NCI-H1092 (cell line): ENCODE results near the gene TCHHL1.

Source experiments
- DNase-seq: peaks from one replicate; lab custom pipeline; 2025; lab: John Stamatoyannopoulos, UW

Gene TCHHL1

DNA sequence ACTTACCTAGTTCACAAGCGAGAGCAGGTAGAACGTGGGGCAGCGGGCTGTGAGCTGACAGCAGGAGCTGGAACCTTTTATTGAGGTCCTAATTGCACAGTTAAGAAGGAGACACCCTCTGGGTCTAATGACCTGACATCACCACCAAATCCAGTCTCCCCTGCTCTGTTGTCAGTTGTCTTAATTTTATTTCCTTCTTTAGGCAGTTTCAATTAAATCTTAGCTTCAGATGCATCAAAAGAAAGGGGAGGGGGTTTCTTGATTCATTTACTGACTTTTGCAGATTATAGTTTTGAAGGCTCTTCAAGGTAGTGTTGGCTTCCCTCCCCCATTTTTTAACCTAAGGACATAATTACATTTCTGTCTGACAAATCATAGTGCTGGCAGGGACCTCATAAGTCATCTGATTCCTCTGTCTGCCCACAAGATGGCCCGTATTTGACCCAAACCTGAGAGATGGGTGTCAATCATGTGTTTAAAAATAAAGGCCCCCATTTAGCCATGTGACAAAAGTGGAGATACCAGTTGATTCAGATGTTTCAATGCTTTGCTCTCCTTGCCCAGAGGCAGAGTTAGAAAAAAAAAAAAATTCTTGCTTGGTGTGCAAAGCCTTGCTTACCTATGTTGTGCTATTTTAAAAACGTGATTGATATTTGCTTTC lies at the start of gene TCHHL1:
TSS of gene TCHHL1 (minus strand) at position 51 of the 661 bp plus-strand sequence. CDS start 921 bp downstream, outside the sequence.
- DNase-seq, result no peak

DNA sequence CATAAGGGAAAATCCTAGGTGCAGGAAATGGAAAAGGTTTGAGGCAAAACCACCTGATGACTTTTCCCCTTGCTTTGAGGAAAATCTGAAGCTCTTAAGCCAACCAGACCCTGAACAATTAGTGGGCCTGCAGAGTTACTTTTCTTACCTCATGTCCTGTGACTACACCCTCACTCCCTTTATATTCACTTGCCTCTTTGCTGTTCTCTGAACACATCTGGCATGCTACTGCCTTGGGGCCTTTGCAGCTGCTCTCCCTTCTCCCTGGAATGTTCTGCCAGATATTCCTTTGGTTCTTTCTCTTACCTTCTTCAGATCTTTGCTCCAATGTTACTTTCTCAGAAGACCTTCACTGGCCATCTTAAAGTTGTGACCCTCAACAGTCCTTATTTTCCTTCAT lies 48.4 kb upstream of the TCHHL1 start:
- DNase-seq, result no peak

DNA sequence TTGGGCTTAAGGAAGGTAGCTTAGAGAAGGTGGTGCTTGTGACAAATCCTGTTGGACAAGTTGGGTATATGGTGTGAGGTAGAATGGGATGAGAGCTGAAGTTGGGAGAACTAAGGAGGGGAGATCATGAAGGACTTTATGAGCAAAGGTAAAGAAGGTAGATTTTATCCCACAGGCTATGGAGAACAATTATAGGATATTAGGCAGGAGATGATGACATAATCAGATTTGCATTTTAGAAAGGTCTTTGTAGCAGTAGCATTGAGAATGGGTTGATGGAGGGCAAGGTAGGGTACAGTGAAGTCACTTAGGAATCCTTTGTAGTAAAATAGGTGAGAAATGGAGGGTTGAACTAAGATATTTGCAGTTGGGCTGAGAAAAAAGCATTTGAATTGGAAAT lies 41.3 kb upstream of the TCHHL1 start:
- no peak for DNase-seq

DNA sequence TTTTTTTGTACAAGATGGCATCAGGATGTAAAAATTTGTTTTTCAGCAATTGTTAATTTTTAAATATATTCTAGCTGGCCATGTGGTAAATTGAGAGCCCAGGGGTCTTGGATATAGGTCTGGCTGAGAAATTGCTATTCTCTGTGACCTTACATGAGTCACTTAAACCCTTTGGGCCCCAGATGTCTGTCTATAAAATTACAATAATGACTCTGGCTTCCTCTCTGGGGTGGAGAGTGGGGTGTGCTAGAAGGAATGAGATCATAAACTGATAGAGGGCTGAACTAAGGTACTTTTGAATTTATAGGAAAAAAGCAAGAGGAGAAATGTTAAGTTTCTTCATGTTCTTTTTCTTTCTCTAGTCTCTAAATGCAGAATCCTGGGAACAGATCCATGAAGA lies 38.8 kb upstream of the TCHHL1 start:
- no peak for DNase-seq

DNA sequence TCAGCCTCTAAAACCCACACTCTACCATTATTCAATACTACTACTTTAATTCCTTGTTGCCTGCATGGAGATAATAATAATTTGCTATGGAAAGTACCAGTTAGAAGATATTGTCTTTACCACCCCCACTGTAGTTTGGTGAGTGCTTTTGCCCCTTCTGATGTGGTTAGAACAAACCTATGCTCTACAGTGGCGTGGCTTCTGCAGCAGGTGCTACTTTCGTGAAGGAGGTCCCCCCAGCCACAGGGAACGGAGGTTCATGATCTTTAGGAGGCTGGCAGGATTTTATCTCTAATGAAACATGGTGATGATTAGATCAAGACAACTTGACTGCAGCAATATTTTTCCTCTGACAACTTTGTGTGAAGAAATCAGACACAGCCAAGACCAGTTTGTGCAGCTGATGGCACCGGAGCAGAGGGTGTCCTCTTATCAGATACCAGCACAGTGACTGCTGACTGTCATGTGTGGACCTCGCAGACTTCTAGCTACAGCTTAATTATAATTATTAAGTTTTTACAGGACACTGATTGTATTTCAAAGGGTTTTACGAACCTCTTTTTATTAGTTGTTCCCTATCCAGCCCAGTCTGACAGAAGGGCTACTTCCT lies 37.1 kb upstream of the TCHHL1 start:
- DNase-seq, result no peak

DNA sequence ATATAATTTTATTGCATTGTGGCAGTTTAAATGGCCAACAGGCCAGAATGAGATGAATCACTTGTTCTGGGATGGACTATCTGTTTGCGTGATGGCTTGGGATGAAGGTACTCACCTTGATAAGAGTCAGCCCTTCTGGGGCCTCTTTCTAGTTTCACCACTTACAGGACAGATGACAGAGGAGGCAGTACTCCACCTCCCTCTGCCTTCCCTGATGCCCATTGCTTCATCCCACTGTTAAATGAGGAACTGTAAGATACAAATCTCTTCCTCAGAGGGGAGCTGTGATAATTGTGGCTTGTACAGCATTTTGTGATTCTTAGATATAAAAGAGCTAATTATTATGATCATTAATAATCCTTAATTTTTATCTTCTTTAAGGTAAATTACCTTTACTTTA lies 30.1 kb upstream of the TCHHL1 start:
- no peak for DNase-seq

DNA sequence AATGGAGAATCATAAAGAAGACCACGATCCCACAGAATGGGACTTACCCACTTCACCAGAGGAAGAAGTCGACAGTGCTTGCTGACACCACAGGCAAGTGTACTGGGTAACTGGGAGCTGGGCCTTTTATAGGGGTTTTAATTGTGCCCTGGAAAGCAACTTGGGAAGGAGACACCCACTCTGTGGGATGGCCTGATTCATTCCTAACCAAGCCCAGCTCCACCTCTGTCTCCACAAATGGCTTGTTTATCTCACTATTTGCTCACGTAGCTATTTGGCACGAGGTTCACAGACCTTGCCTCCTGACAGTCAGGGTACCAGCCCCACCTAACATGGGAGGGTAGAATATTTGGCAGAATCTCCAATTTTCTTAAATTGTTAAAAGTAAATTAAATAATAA lies 26.5 kb upstream of the TCHHL1 start, which contains the start of gene TCHH:
TSS of gene TCHH (minus strand) at position 101 of the 400 bp plus-strand sequence. CDS start 1,364 bp downstream, outside the sequence.
- no peak for DNase-seq

DNA sequence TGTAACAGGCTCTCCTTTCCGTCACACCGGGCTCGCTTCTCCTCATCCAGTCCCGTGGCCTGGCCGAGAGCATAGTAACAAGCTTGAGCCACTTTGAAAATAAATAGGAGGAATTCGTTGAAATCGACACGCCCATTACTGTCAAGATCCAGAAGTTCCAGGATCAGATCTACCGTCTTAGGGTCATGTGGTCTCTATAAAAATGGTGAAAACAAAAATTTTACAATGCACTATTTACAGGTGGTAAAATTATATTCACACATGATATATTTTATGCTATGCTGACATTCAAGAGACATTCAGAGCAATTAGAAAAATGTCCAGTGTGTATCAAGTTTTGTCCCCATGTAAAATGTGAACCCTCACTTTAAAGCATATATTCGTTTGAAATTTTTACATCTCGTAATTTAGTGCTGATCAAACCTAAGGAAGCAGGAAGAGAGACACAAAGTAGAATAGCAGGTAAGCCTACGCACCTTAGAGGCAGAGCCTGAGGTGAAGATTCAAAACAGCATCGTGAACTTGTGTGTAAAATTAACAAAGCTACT lies 24.1 kb upstream of the TCHHL1 start:
- no peak for DNase-seq

DNA sequence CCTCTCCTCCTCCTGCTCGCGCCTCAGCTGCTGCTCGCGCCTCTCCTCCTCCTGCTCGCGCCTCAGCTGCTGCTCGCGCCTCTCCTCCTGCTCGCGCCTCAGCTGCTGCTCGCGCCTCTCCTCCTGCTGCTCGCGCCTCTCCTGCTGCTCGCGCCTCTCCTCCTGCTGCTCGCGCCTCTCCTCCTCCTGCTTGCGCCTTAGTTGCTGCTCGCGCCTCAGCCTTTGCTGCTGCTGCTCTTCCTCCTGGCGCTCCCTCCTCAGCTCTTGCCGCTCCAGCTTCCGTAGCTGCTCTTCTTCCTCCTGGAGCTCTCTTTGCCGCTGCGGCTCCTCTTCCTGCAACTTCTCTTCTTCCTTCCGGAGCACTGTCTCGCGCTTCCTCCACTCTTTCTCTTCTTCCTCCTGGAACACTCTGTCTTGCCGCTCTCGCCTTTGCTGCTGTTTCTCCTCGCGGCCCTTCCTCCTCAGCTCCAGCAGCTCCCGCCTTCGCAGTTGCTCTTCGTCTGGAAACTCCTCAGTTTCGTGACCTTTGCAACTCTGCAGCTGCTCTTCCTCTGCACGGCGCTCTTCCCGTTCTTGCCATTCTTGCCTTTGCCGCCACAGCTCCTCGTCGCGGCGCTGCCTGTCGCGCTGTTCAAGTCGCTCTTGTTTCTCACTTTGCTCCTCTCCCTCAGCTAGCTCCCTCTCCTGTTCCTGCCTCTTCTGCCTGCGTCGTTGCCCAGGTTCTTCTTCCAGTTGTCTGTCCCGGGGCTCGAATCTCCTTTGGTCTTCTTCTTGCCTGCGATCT lies 23.4 kb upstream of the TCHHL1 start:
- DNase-seq, result no peak

DNA sequence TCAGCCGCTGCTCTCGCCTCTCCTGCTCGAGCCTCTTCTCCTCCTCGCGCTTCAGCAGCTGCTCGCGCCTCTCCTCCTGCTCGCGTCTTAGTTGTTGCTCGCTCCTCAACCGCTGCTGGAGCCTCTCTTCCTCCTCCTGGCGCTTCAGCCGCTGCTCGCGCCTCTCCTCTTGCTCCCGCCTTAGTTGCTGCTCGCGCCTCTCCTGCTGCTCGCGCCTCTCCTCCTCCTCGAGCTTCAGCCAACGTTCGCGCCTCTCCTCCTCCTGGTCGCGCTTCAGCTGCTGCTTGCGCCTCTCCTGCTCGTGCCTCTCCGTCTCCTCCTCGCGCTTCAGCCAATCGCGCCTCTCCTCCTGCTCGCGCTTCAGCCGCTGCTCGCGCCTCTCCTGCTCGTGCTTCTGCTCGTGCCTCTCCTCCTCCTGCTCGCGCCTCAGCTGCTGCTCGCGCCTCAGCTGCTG lies 22.7 kb upstream of the TCHHL1 start:
- peak; percentile 12 for DNase-seq

DNA sequence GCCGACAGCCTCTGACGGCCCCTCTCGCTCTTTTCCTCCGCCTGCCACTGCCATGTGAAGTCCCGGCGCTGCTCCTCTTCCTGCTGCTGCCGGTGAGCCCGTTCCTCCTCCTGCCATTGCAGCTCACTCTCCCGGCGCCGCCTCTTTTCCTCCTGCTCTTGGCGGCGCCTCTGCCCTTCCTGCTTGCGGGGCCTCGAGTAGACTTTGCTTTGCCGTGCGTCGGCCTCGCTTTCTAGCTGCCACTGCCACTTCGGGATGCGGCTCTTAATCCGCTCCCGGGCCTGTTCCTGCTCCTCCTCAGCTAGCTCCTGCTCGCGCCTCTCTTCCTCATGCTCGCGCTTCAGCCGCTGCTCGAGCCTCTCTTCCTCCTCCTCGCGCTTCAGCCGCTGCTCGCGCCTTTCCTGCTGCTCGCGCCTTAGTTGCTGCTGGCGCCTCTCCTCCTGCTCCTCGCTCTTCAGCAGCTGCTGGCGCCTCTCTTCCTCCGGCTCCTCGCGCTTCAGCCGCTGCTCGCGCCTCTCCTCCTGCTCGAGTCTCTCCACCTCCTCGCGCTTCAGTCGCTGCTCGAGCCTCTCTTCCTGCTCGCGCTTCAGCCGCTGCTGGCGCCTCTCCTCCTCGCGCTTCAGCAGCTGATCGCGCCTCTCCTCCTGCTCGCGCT lies 22.1 kb upstream of the TCHHL1 start:
- peak; percentile 12 for DNase-seq

DNA sequence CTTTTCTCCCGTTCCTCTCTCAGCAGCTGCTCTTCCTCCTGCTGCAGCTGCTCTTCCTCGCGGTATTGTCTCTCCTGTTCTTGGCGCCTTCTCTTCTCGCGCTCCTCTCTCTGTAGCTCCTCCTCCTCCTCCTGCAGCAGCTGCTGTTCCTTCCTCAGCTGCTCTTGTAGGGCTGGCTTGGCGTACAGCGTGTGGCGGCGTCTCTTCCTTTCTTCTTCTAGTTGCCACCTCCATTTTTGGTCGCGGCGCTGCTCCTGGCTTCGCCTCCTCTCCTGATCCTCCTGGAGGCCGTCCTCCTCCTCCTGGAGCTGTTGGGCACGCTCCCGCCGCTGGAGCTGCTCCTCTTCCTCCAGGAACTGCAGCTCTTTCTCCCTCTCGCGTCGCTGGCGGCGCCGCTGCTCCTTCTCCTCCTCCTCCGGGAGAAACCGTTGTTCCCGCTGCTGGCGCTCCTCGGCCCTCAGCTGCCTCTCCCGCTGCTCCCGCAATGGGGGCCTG lies 21.5 kb upstream of the TCHHL1 start:
- no peak for DNase-seq

DNA sequence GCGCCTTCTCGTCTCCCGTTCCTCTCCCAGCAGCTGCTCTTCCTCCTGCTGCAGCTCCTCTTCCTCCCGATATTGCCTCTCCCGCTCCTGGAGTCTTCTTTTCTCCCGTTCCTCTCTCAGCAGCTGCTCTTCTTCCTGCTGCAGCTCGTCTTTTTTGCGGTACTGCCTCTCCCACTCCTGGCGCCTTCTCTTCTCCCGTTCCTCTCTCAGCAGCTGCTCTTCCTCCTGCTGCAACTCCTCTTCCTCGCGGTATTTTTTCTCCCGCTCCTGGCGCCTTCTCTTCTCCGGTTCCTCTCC lies 21.1 kb upstream of the TCHHL1 start:
- no peak for DNase-seq

DNA sequence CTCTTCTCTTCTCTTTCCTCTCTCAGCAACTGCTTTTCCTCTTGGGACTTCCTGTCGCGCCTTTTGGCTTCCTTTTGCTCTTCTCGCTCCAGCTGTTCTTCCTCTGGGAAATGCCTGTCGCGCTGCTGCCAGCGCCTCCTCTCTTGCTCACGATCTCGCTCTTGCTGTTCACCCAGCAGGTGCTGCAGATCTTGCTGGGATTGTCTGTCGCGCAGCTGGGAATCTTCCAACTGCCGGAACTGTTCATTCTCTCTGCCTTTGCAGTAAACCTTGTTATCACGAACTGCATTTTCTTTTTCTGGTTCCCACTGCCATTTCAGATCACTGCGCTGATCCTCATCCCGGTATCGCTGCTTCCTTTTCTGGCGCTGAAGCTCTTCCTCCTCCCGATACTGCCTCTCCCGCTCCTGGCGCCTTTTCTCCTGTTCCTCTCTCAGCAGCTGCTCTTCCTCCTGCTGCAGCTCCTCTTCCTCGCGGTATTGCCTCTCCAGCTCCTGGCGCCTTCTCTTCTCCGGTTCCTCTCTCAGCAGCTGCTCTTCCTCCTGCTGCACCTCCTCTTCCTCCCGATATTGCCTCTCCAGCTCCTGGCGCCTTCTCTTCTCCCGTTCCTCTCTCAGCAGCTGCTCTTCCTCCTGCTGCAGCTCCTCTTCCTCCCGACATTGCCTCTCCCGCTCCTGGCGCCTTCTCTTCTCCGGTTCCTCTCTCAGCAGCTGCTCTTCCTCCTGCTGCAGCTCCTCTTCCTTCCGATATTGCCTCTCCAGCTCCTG lies 20.6 kb upstream of the TCHHL1 start:
- DNase-seq, result no peak

DNA sequence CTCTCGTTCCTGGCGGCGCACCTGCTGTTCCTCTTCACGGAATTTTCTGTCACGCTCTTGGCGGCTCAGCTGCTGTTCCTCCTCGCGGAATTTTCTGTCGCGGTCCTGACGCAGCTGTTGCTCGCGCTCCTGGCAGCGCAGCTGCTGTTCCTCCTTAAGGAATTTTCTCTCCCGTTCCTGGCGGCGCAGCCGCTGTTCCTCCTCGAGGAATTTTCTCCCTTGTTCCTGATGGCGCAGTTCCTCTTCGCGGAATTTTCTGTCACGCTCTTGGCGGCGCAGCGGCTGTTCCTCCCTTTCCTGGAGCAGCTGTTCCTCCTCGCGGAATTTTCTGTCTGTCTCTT lies 20.0 kb upstream of the TCHHL1 start:
- DNase-seq, result no peak

DNA sequence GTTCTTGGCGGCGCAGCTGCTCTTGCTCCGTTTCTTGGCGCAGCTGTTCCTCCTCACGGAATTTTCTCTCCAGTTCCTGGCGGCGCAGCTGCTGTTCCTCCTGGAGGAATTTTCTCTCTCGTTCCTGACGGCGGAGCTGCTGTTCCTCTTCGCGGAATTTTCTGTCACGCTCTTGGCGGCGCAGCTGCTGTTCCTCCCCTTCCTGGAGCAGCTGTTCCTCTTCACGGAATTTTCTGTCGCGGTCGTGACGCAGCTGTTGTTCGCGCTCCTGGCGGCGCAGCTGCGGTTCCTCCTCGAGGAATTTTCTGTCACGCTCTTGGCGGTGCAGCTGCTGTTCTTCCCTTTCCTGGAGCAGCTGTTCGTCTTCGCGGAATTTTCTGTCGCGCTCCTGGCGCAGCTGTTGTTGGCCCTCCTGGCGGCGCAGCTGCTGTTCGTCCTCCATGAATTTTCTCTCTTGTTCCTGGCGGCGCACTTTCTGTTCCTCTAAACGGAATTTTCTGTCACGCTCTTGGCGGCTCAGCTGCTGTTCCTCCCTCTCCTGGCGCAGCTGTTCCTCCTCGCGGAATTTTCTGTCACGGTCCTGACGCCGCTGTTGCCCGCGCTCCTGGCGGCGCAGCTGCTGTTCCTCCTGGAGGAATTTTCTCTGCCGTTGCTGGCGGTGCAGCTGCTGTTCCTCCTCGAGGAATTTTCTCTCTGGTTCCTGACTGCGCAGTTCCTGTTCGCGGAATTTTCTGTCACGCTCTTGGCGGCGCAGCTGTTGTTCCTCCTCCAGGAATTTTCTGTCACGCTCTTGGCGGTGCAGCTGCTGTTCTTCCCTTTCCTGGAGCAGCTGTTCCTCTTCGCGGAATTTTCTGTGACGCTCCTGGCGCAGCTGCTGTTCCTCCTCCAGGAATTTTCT lies 19.4 kb upstream of the TCHHL1 start:
- DNase-seq, result no peak

DNA sequence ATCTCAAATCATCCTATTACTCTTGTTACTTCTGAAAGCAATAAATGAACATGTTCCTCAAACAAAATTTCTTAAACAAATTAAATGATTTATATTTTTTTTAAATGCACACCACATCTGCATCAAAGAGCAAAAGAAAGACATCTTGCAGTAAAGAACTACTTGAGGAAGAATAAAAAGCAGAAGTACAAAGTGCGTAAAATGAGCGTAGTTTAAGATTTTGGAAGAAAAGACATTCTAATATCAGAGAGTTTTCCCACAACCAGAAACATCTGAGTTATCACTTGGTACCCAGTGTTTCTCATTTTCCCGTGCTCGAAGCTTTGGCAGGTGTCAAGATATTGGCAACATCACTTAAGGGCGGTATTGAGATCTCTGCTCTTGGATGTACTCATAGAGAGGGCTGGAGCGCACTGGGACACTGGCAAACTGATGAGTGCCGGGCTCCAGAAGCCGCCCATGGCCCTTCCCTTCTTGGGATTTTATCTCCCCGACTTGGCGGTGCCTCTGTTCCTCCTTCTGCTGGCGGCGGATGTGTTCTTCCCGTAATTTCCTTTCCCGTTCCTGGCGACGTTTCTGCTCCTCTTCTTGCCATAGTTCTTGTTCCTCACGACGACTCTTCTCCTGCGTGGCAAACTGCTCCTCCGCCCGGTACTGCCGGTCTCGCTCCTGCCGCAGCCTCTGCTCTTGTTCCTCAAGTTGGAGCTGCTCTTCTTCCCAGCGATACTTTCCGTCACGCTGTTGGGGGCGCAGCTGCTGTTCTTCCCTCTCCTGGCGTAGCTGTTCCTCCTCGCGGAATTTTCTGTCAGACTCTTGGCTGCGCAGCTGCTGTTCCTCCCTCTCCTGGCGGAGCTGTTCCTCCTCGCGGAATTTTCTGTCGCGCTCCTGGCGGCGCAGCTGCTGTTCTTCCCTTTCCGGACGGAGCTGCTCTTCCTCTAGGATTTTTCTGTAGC lies 18.4 kb upstream of the TCHHL1 start:
- DNase-seq, result no peak

DNA sequence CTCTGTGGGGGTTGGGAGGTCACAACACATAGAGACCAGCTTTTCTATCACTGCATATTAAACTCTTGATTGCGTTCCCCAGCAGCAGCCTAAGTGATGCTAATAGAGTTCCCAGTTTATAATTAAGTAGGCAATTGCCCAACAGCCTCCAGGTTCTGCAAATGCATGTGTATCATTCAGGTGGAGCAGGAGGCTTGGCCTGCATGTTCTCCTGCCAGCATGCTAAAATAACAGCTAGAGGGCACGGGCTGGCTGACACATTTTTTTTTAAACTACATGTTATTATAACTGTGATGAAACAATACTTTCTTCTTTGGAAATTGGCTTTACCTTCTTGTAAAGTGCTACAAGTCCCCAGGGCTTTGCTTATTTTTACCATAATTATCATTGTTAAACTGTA lies 16.0 kb upstream of the TCHHL1 start:
- no peak for DNase-seq

DNA sequence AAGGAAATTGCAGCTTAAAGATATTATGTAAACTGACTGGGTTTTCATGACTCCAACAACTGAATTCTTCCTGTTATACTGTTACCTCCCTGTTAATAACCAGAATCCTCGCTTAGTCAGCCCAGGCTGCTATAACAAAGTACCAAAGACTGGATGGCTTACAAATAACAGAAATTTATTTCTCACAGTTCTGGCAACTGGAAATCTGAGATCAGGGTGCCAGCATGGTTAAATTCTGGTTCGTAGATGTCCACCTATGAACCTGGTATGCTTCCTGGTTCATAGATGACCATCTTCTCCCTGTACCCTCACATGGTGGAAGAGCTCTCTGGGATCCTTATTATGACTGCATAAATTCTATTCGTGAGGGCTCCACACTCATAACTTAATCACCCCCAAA lies 8.1 kb upstream of the TCHHL1 start:
- DNase-seq, result no peak
